Endothelial cell of umbilical vein (primary cell): ENCODE results near the gene KCNMA1. TPM values are rescaled to one million over a fixed set of nuclear protein-coding genes. Genes with fewer than 3 reads are reported as not detected.

Source experiments
- BruUV-seq: library from RNA; stranded (reverse); fragments of 400-500 nt; replicated peaks from 2 replicates; lab custom pipeline; 2021; lab: Mats Ljungman, UMichigan
- CTCF ChIA-PET: fragments of 300-600, 350-600 bp; sonication (Branson Sonifier 250); formaldehyde crosslinking; loops from one replicate; lab custom pipeline; 2021; ENCODE audit warnings: antibody characterized with exemption, inconsistent platforms; lab: Charles Lee
- POLR2A ChIA-PET: fragments of 300-600, 350-600 bp; sonication (Branson Sonifier 250); formaldehyde crosslinking; loops from one replicate; lab custom pipeline; 2021; ENCODE audit warnings: antibody characterized with exemption, inconsistent platforms; lab: Charles Lee
- DNase-seq: peaks from one replicate; pipeline ENCODE4 v3.0.0-alpha.2; 2011; ENCODE audit warnings: low read depth, low spot score
- FAIRE-seq: peaks from 2 replicates; lab custom pipeline; 2011; peaks lifted over from hg19 to GRCh38; lab: Jason Lieb, UNC
- H2AFZ ChIP-seq: 2 replicates; pipeline ENCODE4 v1.6.0; 2012; ENCODE audit warnings: low read depth, low read length, control low read depth, inconsistent platforms
- H3K27ac ChIP-seq: 2 replicates; pipeline ENCODE4 v1.5.1; 2011; ENCODE audit warnings: low read depth, mild to moderate bottlenecking, control low read depth, low read length, moderate library complexity; ENCODE audit not compliant: insufficient read depth
- H3K27me3 ChIP-seq, 2 experiments: 2 replicates each; pipeline versions ENCODE4 v1.6.0 to v1.6.1; 2011; ENCODE audit warnings: low read length in 2 of 2, mixed read lengths in 1 of 2; ENCODE audit not compliant: control insufficient read depth in 2 of 2, insufficient read depth in 2 of 2
- H3K36me3 ChIP-seq, 2 experiments: 2 replicates in 1 of 2; 3 replicates in 1 of 2; pipeline ENCODE4 v1.5.1; 2011; ENCODE audit warnings: low read length in 2 of 2, mild to moderate bottlenecking in 1 of 2, moderate library complexity in 1 of 2; ENCODE audit not compliant: control insufficient read depth in 2 of 2, insufficient read depth in 2 of 2; ENCODE audit errors: extremely low read depth in 1 of 2
- H3K4me1 ChIP-seq: 3 replicates; pipeline ENCODE4 v1.5.1; 2011; ENCODE audit warnings: mild to moderate bottlenecking, low read length; ENCODE audit not compliant: control insufficient read depth, insufficient read depth; ENCODE audit errors: extremely low read depth
- H3K4me2 ChIP-seq: 2 replicates; pipeline ENCODE4 v1.6.1; 2011; ENCODE audit warnings: low read length, control low read depth, mixed read lengths; ENCODE audit not compliant: insufficient read depth
- H3K4me3 ChIP-seq, 3 experiments: fragments of 200-600 bp in 1 of 3; sonication (generic), shearing (Covaris generic) in 1 of 3; replicated peaks in 1 of 3; 2 replicates each; pipeline ENCODE4 v1.5.1; 2011 to 2016; ENCODE audit warnings: control low read depth in 3 of 3, low read length in 3 of 3, mild to moderate bottlenecking in 2 of 3, inconsistent platforms in 1 of 3, low read depth in 1 of 3, moderate library complexity in 1 of 3; ENCODE audit not compliant: insufficient read depth in 1 of 3
- H3K79me2 ChIP-seq: 2 replicates; pipeline ENCODE4 v1.6.0; 2012; ENCODE audit warnings: low read length, inconsistent platforms; ENCODE audit not compliant: control insufficient read depth, insufficient read depth
- H3K9ac ChIP-seq: replicated peaks from 2 replicates; pipeline ENCODE3; 2011; ENCODE audit warnings: low read length, control low read depth; ENCODE audit not compliant: insufficient read depth; ENCODE audit errors: extremely low read depth
- H3K9me1 ChIP-seq: replicated peaks from 3 replicates; pipeline ENCODE4 v1.6.0; 2011; ENCODE audit warnings: mild to moderate bottlenecking, low read length; ENCODE audit not compliant: control insufficient read depth, insufficient read depth; ENCODE audit errors: extremely low read depth
- H3K9me3 ChIP-seq: replicated peaks from 2 replicates; pipeline ENCODE4 v1.5.1; 2012; ENCODE audit warnings: low read length, inconsistent platforms; ENCODE audit not compliant: control insufficient read depth, insufficient read depth
- H4K20me1 ChIP-seq: replicated peaks from 2 replicates; pipeline ENCODE3; 2011; ENCODE audit warnings: mild to moderate bottlenecking, low read length; ENCODE audit not compliant: control insufficient read depth, insufficient read depth; ENCODE audit errors: extremely low read depth
- CTCF ChIP-seq, 2 donors: IDR thresholded peaks; 1 replicate in 1 of 2; 2 replicates in 1 of 2; pipeline ENCODE4 v1.5.1; 2011; ENCODE audit warnings: low read length in 2 of 2, mild to moderate bottlenecking in 2 of 2, moderate library complexity in 2 of 2, control low read depth in 1 of 2, inconsistent platforms in 1 of 2, low read depth in 1 of 2; ENCODE audit not compliant: insufficient read depth in 1 of 2; ENCODE audit errors: extremely low read depth in 1 of 2
- EZH2 ChIP-seq: IDR thresholded peaks from 2 replicates; pipeline ENCODE4 v1.6.1; 2012; ENCODE audit warnings: borderline replicate concordance, low read depth, mild to moderate bottlenecking, moderate library complexity, low read length, inconsistent platforms; ENCODE audit not compliant: severe bottlenecking
- FOS ChIP-seq: IDR thresholded peaks from 2 replicates; pipeline ENCODE4 v1.6.1; 2011; ENCODE audit warnings: mild to moderate bottlenecking, low read length, moderate library complexity, borderline replicate concordance; ENCODE audit not compliant: insufficient read depth
- GATA2 ChIP-seq: IDR thresholded peaks from 2 replicates; pipeline ENCODE4 v1.7.0; 2011; ENCODE audit warnings: low read depth, mild to moderate bottlenecking, moderate library complexity, mixed read lengths, low read length; ENCODE audit not compliant: insufficient read length, insufficient read depth
- JUN ChIP-seq: IDR thresholded peaks from 2 replicates; pipeline ENCODE4 v1.6.1; 2011; ENCODE audit warnings: borderline replicate concordance, low read depth; ENCODE audit not compliant: insufficient read length, insufficient read depth
- MAX ChIP-seq: IDR thresholded peaks from 2 replicates; pipeline ENCODE4 v1.6.1; 2011; ENCODE audit not compliant: insufficient read depth, insufficient read length
- MYC ChIP-seq: IDR thresholded peaks from one replicate; pipeline ENCODE4 v1.6.1; 2011; ENCODE audit warnings: mild to moderate bottlenecking, low read depth, low read length
- POLR2A ChIP-seq: IDR thresholded peaks from 2 replicates; pipeline ENCODE4 v1.6.1; 2012; ENCODE audit warnings: low read depth, mild to moderate bottlenecking, control low read depth, low read length
- POLR2AphosphoS5 ChIP-seq: IDR thresholded peaks from 2 replicates; pipeline ENCODE4 v1.6.1; 2012; ENCODE audit warnings: low read depth, mild to moderate bottlenecking, control low read depth, low read length, moderate library complexity; ENCODE audit not compliant: insufficient read depth
- dilution Hi-C: fragments of 300-500 bp; cut with MboI; formaldehyde crosslinking; loops from one replicate; pipeline ENCODE4 v1.15.0; 2019; ENCODE audit warnings: low sequenced_read_pairs; ENCODE audit not compliant: extremely low pct_ligation_motif_present
- intact Hi-C: fragments of 100-400 bp; cut with micrococcal nuclease; formaldehyde crosslinking; loops from one replicate; pipeline ENCODE4 v1.10.0; 2022
- polyA plus RNA-seq, 4 experiments: library from polyadenylated mRNA; depleted of rRNA in 3 of 4; stranded (reverse) in 3 of 4; unstranded in 1 of 4; fragments of >200 nt; gene quantifications; 2 replicates each; pipeline versions ENCODE4 v1.2.1 to v1.2.3, GENCODE V29; 2011 to 2012; ENCODE audit warnings: missing spikeins in 1 of 4
- total RNA-seq: library from RNA; stranded (reverse); gene quantifications from 2 replicates; pipeline ENCODE4 v1.2.3, GENCODE V29; 2021

Gene KCNMA1
- total and polyA plus RNA-seq, 2 donors (not counting 3 experiments of a cell fraction or from before 2014, with no cell fraction given): 0.10 to 0.82 TPM

DNA sequence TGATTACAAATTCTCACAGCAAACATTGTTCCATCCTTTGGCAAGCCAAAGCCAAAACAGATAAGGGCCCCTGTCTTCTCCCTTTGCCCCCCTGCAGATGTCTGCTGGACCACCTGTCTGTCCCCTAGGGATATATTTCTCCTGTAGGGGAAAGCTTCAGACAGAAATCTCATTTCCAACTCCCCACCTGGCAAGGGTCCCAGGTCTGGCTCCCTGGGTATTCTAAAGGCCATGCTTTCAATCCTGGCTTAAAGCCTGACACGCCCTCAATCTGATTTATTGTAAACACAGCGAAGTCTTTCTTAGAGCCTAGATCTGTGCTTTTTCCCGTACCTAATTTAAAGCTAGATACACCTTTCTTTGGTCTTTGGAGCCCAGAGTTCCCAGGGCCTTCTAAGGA, 66.1 kb downstream of the KCNMA1 start:
- H2AFZ ChIP-seq: no peak overlapping the region
- H4K20me1 ChIP-seq: no peaks in the 10 kb centered on the region
- H3K27ac ChIP-seq: no peak overlapping the region
- H3K9ac ChIP-seq: no peak overlapping the region
- H3K4me1 ChIP-seq: no peaks in the 10 kb centered on the region
- FAIRE-seq (no peak), DNase-seq (no peak)
- no peaks in the 10 kb centered on the region for H3K9me3 ChIP-seq
- no peaks in the 10 kb centered on the region for H3K36me3 ChIP-seq
- H3K4me3 ChIP-seq: no peak overlapping the region
- CTCF ChIA-PET: interaction anchor here (1.3 to 1.7 kb wide), 2 partner anchors 9 to 18 kb away, joined by 3 to 4 read pairs; no protein-coding TSS in a partner anchor
- intact Hi-C loops: no loop called here
- no peaks in the 10 kb centered on the region for H3K27me3 ChIP-seq
- no peak overlapping the region for H3K4me2 ChIP-seq
- H3K79me2 ChIP-seq: no peaks in the 10 kb centered on the region
- POLR2A ChIA-PET: no interaction called here
- BruUV-seq: no TSS peak
- no peaks in the 10 kb centered on the region for H3K9me1 ChIP-seq
- TF ChIP-seq JUN (no peak), POLR2AphosphoS5 (no peak), EZH2 (no peak), CTCF (IDR thresholded peaks at IDR 0.05; ENCODE audit: extremely low read depth in 1 of 2, insufficient read depth in 1 of 2, low read depth in 1 of 2, low read length in 2 of 2) (no peak), FOS (no peak), MYC (no peak), GATA2 (no peak), POLR2A (no peak), MAX (no peak)
- dilution Hi-C loops: no loop called here
